CD4-positive, alpha-beta T cell (primary cell): ENCODE data around the gene PYGL. TPM values are rescaled to one million over a fixed set of nuclear protein-coding genes. Genes with fewer than 3 reads are reported as not detected.

Source experiments
- ATAC-seq: fragments of 200-7000 bp; cut with Tn5 transposase; one replicate; pipeline ENCODE4 v1.10.0; 2022; ENCODE audit warnings: mild to moderate bottlenecking; ENCODE audit not compliant: poor library complexity
- CTCF ChIA-PET: fragments of 350-600 bp; sonication (Branson Sonifier 250); formaldehyde crosslinking; loops from one replicate; lab custom pipeline; 2021; ENCODE audit warnings: antibody characterized with exemption, inconsistent platforms; lab: Charles Lee
- POLR2A ChIA-PET: fragments of 350-600 bp; sonication (Branson Sonifier 250); formaldehyde crosslinking; loops from one replicate; lab custom pipeline; 2021; ENCODE audit warnings: antibody characterized with exemption, inconsistent platforms; lab: Charles Lee
- DNase-seq, 14 experiments: peaks; one replicate each; pipeline ENCODE4 v3.0.0-alpha.2; 2013 to 2020; ENCODE audit warnings: mixed read lengths in 2 of 14
- H3K27ac ChIP-seq, 2 donors: one replicate each; pipeline versions ENCODE4 v1.5.1 to v1.7.0; 2013; ENCODE audit warnings: low read length in 2 of 2, low read depth in 1 of 2, mild to moderate bottlenecking in 1 of 2
- H3K27me3 ChIP-seq, 2 experiments: 1 replicate in 1 of 2; 2 replicates in 1 of 2; pipeline versions ENCODE4 v1.6.1 to v1.7.0; 2013; ENCODE audit warnings: low read length in 2 of 2, control low read depth in 1 of 2, mild to moderate bottlenecking in 1 of 2, moderate library complexity in 1 of 2; ENCODE audit not compliant: insufficient read depth in 2 of 2, control insufficient read depth in 1 of 2
- H3K36me3 ChIP-seq: one replicate; pipeline ENCODE4 v1.6.1; 2013; ENCODE audit warnings: low read length, control low read depth; ENCODE audit not compliant: insufficient read depth
- H3K4me1 ChIP-seq: one replicate; pipeline ENCODE4 v1.6.1; 2013; ENCODE audit warnings: low read length, control low read depth; ENCODE audit not compliant: insufficient read depth
- H3K4me3 ChIP-seq: one replicate; pipeline ENCODE4 v1.5.1; 2013; ENCODE audit warnings: mild to moderate bottlenecking, low read length, moderate library complexity
- H3K9me3 ChIP-seq, 2 experiments: 1 replicate in 1 of 2; 2 replicates in 1 of 2; pipeline versions ENCODE4 v1.6.1 to v1.7.0; 2013; ENCODE audit warnings: low read length in 2 of 2, mild to moderate bottlenecking in 2 of 2, control low read depth in 1 of 2, moderate library complexity in 1 of 2; ENCODE audit not compliant: control insufficient read depth in 1 of 2, insufficient read depth in 1 of 2
- H3K27ac Mint-ChIP-seq: one replicate; pipeline ENCODE4 v1.8.0; 2020; ENCODE audit warnings: mixed read lengths
- H3K27me3 Mint-ChIP-seq: one replicate; pipeline ENCODE4 v1.8.0; 2021; ENCODE audit warnings: mixed read lengths
- H3K36me3 Mint-ChIP-seq: one replicate; pipeline ENCODE4 v1.8.0; 2021; ENCODE audit warnings: low read depth, mixed read lengths
- H3K4me1 Mint-ChIP-seq: one replicate; pipeline ENCODE4 v1.8.0; 2021; ENCODE audit warnings: low read depth, mixed read lengths
- H3K4me3 Mint-ChIP-seq: one replicate; pipeline ENCODE4 v1.8.0; 2020; ENCODE audit warnings: mild to moderate bottlenecking, mixed read lengths
- H3K9me3 Mint-ChIP-seq: one replicate; pipeline ENCODE4 v1.8.0; 2020; ENCODE audit warnings: mixed read lengths
- intact Hi-C, 2 experiments: fragments of 100-400 bp; cut with DNase I in 1 of 2; cut with micrococcal nuclease in 1 of 2; formaldehyde crosslinking; loops; one replicate each; pipeline versions ENCODE4 v1.15.1 to v1.9.0; 2023 to 2025; cut with DNase I, micrococcal nuclease
- total RNA-seq, 174 experiments: library from RNA in 2 of 174; stranded (reverse) in 2 of 174; gene quantifications; one replicate each; pipeline ENCODE4 v1.2.3 and lab custom pipeline; 2021 to 2026
- TF ChIP-seq, protein P1 (sequence below): fragments of 200-600 bp; IDR thresholded peaks from one replicate; pipeline ENCODE4 v1.8.0; 2022; ENCODE audit warnings: antibody characterized with exemption, mild to moderate bottlenecking

PYGL gene
- total RNA-seq, 2 experiments from 2014 or later = 0.59 to 0.69 TPM

- H3K27ac ChIP-seq = no peak overlapping the region
- Mint-ChIP-seq H3K27ac (no peak overlapping the region), H3K36me3 (no peaks in the 10 kb centered on the region), H3K4me1 (no peaks in the 10 kb centered on the region), H3K27me3 (peaks cover 9% of the 10 kb centered on the region), H3K4me3 (no peak overlapping the region), H3K9me3 (no peaks in the 10 kb centered on the region)
- ChIA-PET CTCF (no interaction called here), POLR2A (no interaction called here)
- TF ChIP-seq, protein P1, sequence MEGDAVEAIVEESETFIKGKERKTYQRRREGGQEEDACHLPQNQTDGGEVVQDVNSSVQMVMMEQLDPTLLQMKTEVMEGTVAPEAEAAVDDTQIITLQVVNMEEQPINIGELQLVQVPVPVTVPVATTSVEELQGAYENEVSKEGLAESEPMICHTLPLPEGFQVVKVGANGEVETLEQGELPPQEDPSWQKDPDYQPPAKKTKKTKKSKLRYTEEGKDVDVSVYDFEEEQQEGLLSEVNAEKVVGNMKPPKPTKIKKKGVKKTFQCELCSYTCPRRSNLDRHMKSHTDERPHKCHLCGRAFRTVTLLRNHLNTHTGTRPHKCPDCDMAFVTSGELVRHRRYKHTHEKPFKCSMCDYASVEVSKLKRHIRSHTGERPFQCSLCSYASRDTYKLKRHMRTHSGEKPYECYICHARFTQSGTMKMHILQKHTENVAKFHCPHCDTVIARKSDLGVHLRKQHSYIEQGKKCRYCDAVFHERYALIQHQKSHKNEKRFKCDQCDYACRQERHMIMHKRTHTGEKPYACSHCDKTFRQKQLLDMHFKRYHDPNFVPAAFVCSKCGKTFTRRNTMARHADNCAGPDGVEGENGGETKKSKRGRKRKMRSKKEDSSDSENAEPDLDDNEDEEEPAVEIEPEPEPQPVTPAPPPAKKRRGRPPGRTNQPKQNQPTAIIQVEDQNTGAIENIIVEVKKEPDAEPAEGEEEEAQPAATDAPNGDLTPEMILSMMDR = no peak
- no peak for DNase-seq
- ATAC-seq = no peak
- H3K36me3 ChIP-seq = no peaks in the 10 kb centered on the region
- peaks cover 10 to 14% of the 10 kb centered on the region in 2 experiments for H3K27me3 ChIP-seq
- no peaks in the 10 kb centered on the region for H3K4me1 ChIP-seq
- H3K9me3 ChIP-seq = no peaks in the 10 kb centered on the region
- H3K4me3 ChIP-seq = no peak overlapping the region
- intact Hi-C loops = no loop called here
These were observed 33.5 kb downstream of the PYGL start for GRCh38 chr14:50910495-50911420.

GRCh38 chr14:50906326-50907065, 37.8 kb downstream of the PYGL start:
- Mint-ChIP-seq H3K36me3 (no peaks in the 10 kb centered on the region), H3K9me3 (no peaks in the 10 kb centered on the region), H3K4me3 (no peak overlapping the region), H3K27me3 (peaks cover 6% of the 10 kb centered on the region), H3K27ac (no peak overlapping the region), H3K4me1 (no peaks in the 10 kb centered on the region)
- Histone ChIP-seq H3K36me3 (no peaks in the 10 kb centered on the region), H3K4me3 (no peak overlapping the region), H3K27ac (no peak overlapping the region), H3K4me1 (no peaks in the 10 kb centered on the region), H3K9me3 (no peaks in the 10 kb centered on the region), H3K27me3 (peaks cover 7 to 11% of the 10 kb centered on the region in 2 experiments)
- ATAC-seq (no peak), DNase-seq (no peak)
- ChIA-PET POLR2A (no interaction called here), CTCF (no interaction called here)
- TF ChIP-seq, protein P1 = no peak
- intact Hi-C loops = loop anchor here in 1 of 2 experiments (10.0 kb wide), 1 partner anchor 1602 kb away; no protein-coding TSS in a partner anchor

DNA sequence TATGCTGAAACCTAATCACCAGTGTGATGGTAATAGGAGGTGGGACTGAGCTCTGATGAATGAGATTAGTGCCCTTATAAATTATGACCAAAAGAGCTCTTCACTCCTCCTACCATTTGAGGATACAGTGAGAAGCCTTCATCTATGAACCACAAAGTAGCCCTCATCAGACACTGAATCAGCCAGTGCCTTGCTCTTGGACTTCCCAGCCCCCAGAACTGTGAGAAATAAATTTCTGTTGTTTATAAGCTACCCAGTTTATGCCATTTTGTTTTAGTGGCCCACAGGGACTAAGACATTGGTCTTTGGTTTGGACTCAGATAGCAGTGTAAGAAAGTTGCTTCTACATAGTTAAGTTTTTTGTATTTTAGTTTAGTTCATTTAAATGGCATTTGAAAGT, 39.6 kb downstream of the PYGL start:
- no peaks in the 10 kb centered on the region for H3K27me3 Mint-ChIP-seq
- H3K4me3 Mint-ChIP-seq = no peak overlapping the region
- intact Hi-C loops = loop anchor here in 1 of 2 experiments (10.0 kb wide), 1 partner anchor 1600 kb away; no protein-coding TSS in a partner anchor
- Histone ChIP-seq H3K4me3 (no peak overlapping the region), H3K36me3 (no peaks in the 10 kb centered on the region), H3K27ac (no peak overlapping the region), H3K9me3 (no peaks in the 10 kb centered on the region), H3K27me3 (peaks cover 2 to 3% of the 10 kb centered on the region in 2 experiments), H3K4me1 (no peaks in the 10 kb centered on the region)
- DNase-seq = no peak
- no peak for ATAC-seq
- no peaks in the 10 kb centered on the region for H3K4me1 Mint-ChIP-seq
- ChIA-PET POLR2A (no interaction called here), CTCF (interaction anchor here (1.1 kb wide), 1 partner anchor 13 kb away, joined by 3 read pairs; no protein-coding TSS in a partner anchor)
- H3K9me3 Mint-ChIP-seq = no peaks in the 10 kb centered on the region
- H3K27ac Mint-ChIP-seq = no peak overlapping the region
- TF ChIP-seq, protein P1 = no peak
- H3K36me3 Mint-ChIP-seq = no peaks in the 10 kb centered on the region
